ENCODE measurements around the gene UROS.

Gene UROS

GRCh38 chr10:125845617-125846016 lies 22.6 kb upstream of the UROS start:
- ATAC-seq (ENCODE audit: low read depth), result no peak

DNA sequence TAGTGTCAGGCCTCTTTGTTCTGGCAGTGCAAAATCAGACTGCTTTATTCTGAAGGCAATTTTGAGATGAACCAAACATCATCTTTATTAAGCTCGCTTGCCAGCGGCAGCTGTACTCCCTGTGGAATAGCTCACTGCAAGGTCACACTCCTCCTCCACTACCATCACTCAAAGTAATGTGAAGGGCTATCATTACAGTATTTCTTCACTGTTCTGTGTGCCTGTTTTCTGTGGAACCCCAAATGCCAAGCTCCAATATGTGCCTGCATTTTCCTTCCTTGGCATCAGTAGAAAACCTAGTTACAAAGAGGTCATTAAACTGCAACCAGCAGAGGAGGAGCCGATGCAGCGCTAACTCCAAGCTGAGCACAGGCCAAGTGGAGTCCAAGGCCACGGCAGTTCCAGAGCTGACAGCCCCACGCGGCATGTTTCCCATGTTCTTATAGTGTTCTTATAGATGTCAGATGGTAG lies 21.7 kb upstream of the UROS start:
- Mint-ChIP-seq H3K4me1 (no peaks in the 10 kb centered on the region), H3K9me3 (no peaks in the 10 kb centered on the region), H3K4me3 (no peak overlapping the region), H3K27me3 (no peaks in the 10 kb centered on the region), H3K36me3 (peaks cover 13% of the 10 kb centered on the region), H3K27ac (no peak overlapping the region)
- ATAC-seq (ENCODE audit: low read depth) (no peak), DNase-seq (ENCODE audit: low spot score in 2 of 2) (no peak)

More at GRCh38 chr10:125845617-125846016, 22.6 kb upstream of the UROS start:
- Mint-ChIP-seq H3K9me3 (no peaks in the 10 kb centered on the region), H3K27me3 (no peaks in the 10 kb centered on the region), H3K36me3 (peaks cover 9% of the 10 kb centered on the region), H3K4me1 (no peaks in the 10 kb centered on the region), H3K27ac (no peak overlapping the region), H3K4me3 (no peak overlapping the region)
- no peak for DNase-seq (ENCODE audit: low spot score in 2 of 2)

DNA sequence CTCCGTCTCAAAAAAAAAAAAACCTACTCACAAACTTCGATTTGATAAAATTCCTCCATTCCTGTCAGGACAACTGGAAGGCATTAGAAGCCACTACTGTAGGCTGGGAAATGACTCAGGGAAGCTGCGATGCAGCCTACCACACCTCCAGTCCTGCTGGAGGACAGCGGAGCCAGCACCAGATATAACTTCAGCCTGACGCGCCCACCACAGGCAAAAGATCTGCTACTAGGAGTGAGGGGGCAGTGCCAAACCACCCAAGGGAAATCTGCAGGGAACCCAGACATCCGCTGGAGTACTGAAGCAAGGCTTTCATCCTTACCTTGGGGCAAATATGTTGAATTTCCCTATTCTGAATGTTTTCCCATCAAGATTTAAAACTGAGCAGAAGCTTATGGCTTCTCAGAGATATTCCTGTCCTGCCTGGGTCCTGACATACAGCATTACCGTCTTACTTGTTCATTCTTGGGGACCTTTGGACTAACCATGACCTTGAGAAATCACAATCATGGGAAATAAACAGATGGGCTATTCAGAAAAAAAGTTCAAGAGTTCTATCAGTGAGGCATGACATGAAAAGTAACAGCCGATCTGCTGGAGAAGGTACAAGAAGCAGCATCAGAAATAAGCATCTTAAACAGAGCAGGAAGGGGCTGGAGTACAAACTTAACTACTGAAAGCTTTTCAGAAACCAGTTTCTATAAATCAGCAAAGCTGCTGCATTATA lies 20.7 kb upstream of the UROS start:
- no peak for DNase-seq (ENCODE audit: low spot score in 2 of 2)
- Mint-ChIP-seq H3K4me3 (no peak overlapping the region), H3K27ac (no peak overlapping the region), H3K27me3 (no peaks in the 10 kb centered on the region), H3K4me1 (no peaks in the 10 kb centered on the region), H3K9me3 (no peaks in the 10 kb centered on the region), H3K36me3 (peaks cover 13% of the 10 kb centered on the region)
- ATAC-seq (ENCODE audit: low read depth), result no peak

DNA sequence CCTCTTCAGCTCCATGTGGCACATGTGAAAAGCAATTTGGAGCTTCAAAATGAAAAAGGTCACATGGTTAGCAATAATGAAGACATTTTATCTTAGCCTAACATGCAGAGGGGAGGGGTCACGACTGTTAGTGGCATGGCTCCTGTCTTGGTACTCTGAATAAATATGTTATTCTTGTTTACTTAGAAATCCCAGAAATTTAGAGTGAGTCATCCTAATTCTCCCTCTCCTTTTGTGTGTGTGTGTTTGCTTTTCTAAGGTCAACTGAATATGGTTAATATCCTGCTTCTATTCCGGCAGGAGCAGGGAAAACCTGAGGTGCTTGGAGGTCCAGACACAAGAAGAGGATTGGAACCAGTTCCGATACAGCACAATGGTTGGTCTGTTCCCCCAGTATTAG lies 17.9 kb upstream of the UROS start:
- no peak overlapping the region for H3K27ac Mint-ChIP-seq
- H3K9me3 Mint-ChIP-seq, result no peaks in the 10 kb centered on the region
- H3K27me3 Mint-ChIP-seq, result no peaks in the 10 kb centered on the region
- peaks cover 18% of the 10 kb centered on the region for H3K36me3 Mint-ChIP-seq
- H3K4me1 Mint-ChIP-seq, result no peaks in the 10 kb centered on the region
- DNase-seq (ENCODE audit: low spot score in 2 of 2) (no peak), ATAC-seq (ENCODE audit: low read depth) (no peak)
- H3K4me3 Mint-ChIP-seq, result no peak overlapping the region

- Mint-ChIP-seq H3K4me1 (no peaks in the 10 kb centered on the region), H3K27me3 (no peaks in the 10 kb centered on the region), H3K9me3 (no peaks in the 10 kb centered on the region), H3K36me3 (peaks cover 23% of the 10 kb centered on the region), H3K27ac (no peak overlapping the region), H3K4me3 (no peak overlapping the region)
- DNase-seq (ENCODE audit: low spot score in 2 of 2), result no peak
- no peak for ATAC-seq (ENCODE audit: low read depth)
Measured at GRCh38 chr10:125840406-125840805, 17.3 kb upstream of the UROS start.

DNA sequence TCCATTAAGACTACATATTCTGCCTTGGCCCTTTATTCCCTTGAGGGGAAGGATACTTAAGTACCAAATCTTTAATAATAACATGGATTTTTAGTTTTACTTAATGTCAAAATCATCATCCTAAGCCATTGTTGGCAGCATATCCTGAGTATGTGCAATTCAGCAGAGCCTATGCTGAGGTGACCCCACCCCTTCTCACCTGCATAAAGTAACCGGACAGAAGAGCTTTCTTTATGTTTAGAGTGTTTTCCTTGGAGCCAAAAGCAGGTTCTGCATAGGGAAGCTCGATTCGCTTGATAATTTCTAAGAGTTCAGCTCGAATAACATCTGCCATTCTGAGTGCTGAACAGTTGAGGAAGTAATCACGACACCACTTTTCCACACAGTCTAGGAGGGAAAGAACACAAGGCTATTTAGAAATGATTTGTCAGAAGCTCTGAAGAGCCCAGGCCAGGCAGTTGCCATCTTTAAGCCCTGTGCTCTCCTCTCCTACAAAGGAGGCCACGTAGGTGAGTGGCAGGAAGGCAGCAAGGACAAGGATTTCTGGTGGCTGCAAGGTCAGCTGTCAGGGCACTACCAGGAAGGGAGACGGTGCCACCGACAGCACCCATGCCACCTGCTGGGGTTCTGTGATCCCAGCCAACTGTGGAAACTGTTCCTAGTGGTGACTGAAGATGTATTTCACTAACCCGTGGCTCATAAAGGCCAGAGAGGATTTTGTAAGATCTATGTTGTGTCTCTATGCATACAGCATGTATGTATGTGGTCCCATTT lies 15.9 kb upstream of the UROS start:
- no peaks in the 10 kb centered on the region for H3K9me3 Mint-ChIP-seq
- no peaks in the 10 kb centered on the region for H3K4me1 Mint-ChIP-seq
- no peak overlapping the region for H3K4me3 Mint-ChIP-seq
- DNase-seq (ENCODE audit: low spot score in 2 of 2) (no peak), ATAC-seq (ENCODE audit: low read depth) (no peak)
- no peaks in the 10 kb centered on the region for H3K27me3 Mint-ChIP-seq
- H3K27ac Mint-ChIP-seq, result no peak overlapping the region
- H3K36me3 Mint-ChIP-seq, result peaks cover 25% of the 10 kb centered on the region

DNA sequence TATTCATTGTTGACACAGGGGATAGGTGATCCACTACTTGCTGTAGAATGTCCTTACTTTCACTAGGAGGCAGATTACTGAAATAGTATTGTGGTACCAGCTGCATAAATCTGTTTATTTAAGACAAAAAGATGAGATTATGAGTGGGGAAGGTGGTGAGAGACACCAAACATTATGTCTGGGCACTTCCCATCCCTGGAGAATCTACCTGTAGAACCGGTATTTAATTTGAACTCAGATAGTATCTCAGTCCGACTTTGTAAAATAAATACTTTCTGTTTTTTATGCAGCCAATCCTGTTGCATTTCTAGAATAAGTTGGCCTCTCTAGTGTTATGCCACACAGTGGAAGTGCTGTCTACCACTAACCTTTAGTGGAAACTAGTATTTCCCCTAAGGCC lies 13.7 kb upstream of the UROS start:
- H3K36me3 Mint-ChIP-seq, result peaks cover 29% of the 10 kb centered on the region
- ATAC-seq (ENCODE audit: low read depth), result no peak
- no peaks in the 10 kb centered on the region for H3K4me1 Mint-ChIP-seq
- H3K27me3 Mint-ChIP-seq, result no peaks in the 10 kb centered on the region
- H3K4me3 Mint-ChIP-seq, result no peak overlapping the region
- no peak for DNase-seq (ENCODE audit: low spot score in 2 of 2)
- no peaks in the 10 kb centered on the region for H3K9me3 Mint-ChIP-seq
- H3K27ac Mint-ChIP-seq, result no peak overlapping the region

DNA sequence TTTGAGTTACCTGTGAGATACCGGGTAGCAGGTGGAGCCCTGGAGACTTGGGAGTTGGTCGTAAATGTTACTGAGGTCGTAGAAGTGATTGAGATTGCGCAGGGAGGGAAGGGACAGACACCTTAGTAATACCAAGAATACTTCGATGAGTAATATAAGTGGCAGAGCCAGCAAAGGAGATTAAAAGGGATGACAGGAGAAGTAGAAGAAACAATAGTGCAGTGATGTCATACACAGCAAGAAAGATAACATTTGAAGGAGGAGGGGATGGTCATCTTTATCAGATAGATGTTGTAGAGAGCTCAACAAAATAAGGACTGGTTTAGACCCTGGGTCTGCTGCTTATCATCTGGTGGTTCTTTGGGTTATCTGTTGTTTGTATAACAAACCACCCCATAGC lies 5.3 kb upstream of the UROS start:
- ATAC-seq (ENCODE audit: low read depth), result no peak
- no peaks in the 10 kb centered on the region for H3K27me3 Mint-ChIP-seq
- peaks cover 10% of the 10 kb centered on the region for H3K4me1 Mint-ChIP-seq
- H3K9me3 Mint-ChIP-seq, result no peaks in the 10 kb centered on the region
- no peak for DNase-seq (ENCODE audit: low spot score in 2 of 2)
- peak overlapping the region; percentile 67 for H3K27ac Mint-ChIP-seq
- no peak overlapping the region for H3K4me3 Mint-ChIP-seq
- H3K36me3 Mint-ChIP-seq, result peaks cover 21% of the 10 kb centered on the region

- peaks cover 17% of the 10 kb centered on the region for H3K36me3 Mint-ChIP-seq
- H3K9me3 Mint-ChIP-seq, result no peaks in the 10 kb centered on the region
- H3K4me1 Mint-ChIP-seq, result peaks cover 10% of the 10 kb centered on the region
- H3K27me3 Mint-ChIP-seq, result no peaks in the 10 kb centered on the region
- DNase-seq (ENCODE audit: low spot score in 2 of 2) (no peak), ATAC-seq (ENCODE audit: low read depth) (no peak)
- H3K27ac Mint-ChIP-seq, result no peak overlapping the region
- H3K4me3 Mint-ChIP-seq, result no peak overlapping the region
Measured at GRCh38 chr10:125827133-125827532, 4.1 kb upstream of the UROS start.

DNA sequence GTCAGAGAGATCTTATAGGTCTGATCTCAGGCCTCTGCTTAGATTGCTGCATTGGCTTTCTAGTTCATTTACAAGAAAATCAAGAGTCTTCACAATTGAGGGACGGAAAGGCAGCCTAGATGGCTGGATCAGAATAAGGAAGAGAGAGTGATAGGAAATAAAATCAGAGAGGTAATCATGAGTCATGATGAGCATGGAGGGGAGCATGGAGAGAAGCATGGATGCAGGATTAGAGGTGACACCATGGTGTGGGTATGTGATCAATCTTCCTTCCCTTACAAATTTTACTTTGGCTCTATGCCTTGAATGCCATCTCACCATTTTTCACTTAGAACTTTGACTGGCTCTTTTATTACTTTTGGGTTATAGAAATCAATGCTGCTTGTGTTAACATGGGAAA lies 1.7 kb upstream of the UROS start:
- Mint-ChIP-seq H3K4me3 (no peak overlapping the region), H3K4me1 (peaks cover 21% of the 10 kb centered on the region), H3K27me3 (no peaks in the 10 kb centered on the region), H3K36me3 (peaks cover 13% of the 10 kb centered on the region), H3K9me3 (no peaks in the 10 kb centered on the region), H3K27ac (no peak overlapping the region)
- no peak for ATAC-seq (ENCODE audit: low read depth)
- DNase-seq (ENCODE audit: low spot score in 2 of 2), result no peak

DNA sequence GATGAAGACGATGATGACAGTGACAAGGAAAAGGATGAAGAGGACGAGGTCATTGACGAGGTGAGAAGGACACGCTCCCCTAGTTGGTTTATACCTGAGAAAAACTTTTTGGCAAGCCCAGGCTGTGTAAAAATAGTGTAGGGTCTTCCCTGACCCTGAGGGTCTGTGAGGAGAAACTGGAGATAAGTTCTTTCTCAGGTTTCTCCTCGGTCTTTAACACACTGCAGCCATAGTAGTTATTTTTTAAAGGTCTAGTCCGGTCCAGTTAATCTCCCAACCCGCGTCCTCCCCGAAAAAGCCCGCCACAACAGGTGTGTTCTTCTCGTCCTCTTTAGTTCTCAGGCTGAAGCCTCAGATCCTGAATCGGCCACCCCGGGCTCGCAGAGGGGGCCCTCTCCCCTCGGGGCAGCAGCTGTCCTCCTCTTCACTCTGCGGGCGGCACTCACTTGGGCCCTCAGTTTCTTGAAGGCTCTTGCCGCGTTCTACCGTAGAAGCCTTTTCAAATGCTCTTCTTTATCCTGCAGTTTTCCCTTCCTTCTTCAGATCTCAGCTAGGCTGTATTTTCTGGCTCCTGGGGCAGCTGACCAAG lies 699 bp upstream of the UROS start:
- DNase-seq (ENCODE audit: low spot score in 2 of 2), result no peak
- peak; percentile 2 for ATAC-seq (ENCODE audit: low read depth)
- H3K4me3 Mint-ChIP-seq, result no peak overlapping the region

GRCh38 chr10:125820701-125821100 lies 2.4 kb downstream of the UROS start:
- Mint-ChIP-seq H3K27me3 (no peaks in the 10 kb centered on the region), H3K9me3 (no peaks in the 10 kb centered on the region), H3K36me3 (peaks cover 2% of the 10 kb centered on the region), H3K27ac (peak overlapping the region; percentile 68), H3K4me3 (no peak overlapping the region), H3K4me1 (peaks cover 14% of the 10 kb centered on the region)
- ATAC-seq (ENCODE audit: low read depth) (no peak), DNase-seq (ENCODE audit: low spot score in 2 of 2) (no peak)

More for the DNA sequence above, 699 bp upstream of the UROS start:
- no peaks in the 10 kb centered on the region for H3K27me3 Mint-ChIP-seq
- peaks cover 8% of the 10 kb centered on the region for H3K36me3 Mint-ChIP-seq
- H3K27ac Mint-ChIP-seq, result no peak overlapping the region
- peaks cover 20% of the 10 kb centered on the region for H3K4me1 Mint-ChIP-seq
- no peaks in the 10 kb centered on the region for H3K9me3 Mint-ChIP-seq

DNA sequence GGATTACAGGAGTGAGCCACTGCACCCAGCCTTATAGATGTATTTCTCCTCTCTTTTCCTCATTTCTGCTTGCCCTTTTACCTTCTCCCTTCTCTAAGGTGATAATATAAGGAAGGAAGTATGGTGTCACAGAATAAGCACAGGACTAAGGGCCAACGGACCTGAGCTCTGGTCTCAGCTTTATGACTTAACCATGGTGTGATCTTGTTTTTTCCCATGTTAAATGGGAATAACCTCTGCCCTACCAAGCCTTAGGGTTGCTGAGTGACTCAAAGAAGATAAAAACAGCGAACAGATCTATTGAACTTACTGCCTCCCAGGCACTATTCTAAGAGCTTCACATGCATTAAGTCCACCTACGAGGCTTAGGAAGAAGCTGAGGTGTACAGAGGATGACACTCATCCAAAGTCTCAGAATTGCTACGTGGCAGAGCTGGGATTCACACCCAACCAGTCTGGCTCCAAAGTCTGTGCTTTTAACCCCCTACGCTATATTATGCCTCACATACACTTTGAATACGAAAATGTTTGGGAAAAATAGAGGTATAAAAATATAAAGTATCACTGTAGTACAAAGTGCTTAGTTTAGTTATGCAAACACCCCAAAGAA lies 5.6 kb downstream of the UROS start:
- H3K9me3 Mint-ChIP-seq, result no peaks in the 10 kb centered on the region
- DNase-seq (ENCODE audit: low spot score in 2 of 2) (no peak), ATAC-seq (ENCODE audit: low read depth) (no peak)
- H3K27me3 Mint-ChIP-seq, result no peaks in the 10 kb centered on the region
- peaks cover 16% of the 10 kb centered on the region for H3K36me3 Mint-ChIP-seq
- H3K4me3 Mint-ChIP-seq, result no peak overlapping the region
- H3K4me1 Mint-ChIP-seq, result peaks cover 13% of the 10 kb centered on the region
- no peak overlapping the region for H3K27ac Mint-ChIP-seq

DNA sequence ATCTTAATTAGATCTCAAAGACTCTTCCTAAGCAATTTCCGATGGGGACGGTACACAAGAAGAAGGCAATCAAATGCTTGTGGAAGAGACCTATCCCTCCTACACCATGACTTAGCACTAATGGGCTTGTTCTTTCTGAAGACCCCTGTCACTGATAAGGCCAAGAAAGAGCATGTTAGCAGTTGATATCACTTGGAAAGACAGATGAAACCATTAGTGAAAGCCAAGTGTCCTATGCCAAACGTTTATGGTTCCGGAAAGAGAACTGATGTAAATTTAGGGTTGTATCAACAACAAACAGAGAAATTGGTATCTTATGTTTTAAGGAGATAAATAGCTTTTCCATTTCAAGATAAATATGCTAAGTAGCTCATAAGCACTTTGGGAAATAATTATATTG lies 6.5 kb downstream of the UROS start:
- peaks cover 18% of the 10 kb centered on the region for H3K36me3 Mint-ChIP-seq
- no peak overlapping the region for H3K27ac Mint-ChIP-seq
- no peaks in the 10 kb centered on the region for H3K9me3 Mint-ChIP-seq
- H3K4me1 Mint-ChIP-seq, result peaks cover 9% of the 10 kb centered on the region
- H3K4me3 Mint-ChIP-seq, result no peak overlapping the region
- H3K27me3 Mint-ChIP-seq, result no peaks in the 10 kb centered on the region
- DNase-seq (ENCODE audit: low spot score in 2 of 2), result no peak
- no peak for ATAC-seq (ENCODE audit: low read depth)
